Tibial nerve (tissue), 4 donors: Measurements from ENCODE around the gene MAPKAPK5. TPM values are rescaled to one million over a fixed set of nuclear protein-coding genes. Genes with fewer than 3 reads are reported as not detected.

Experiments
- DNase-seq, 2 donors: peaks; one replicate each; pipeline ENCODE4 v3.0.0-alpha.2; 2019; ENCODE audit warnings: low spot score in 2 of 2
- H3K27ac ChIP-seq, 4 donors: fragments of 200-600 bp; sonication (generic) in 3 of 4; one replicate each; pipeline ENCODE4 v1.5.1; 2017 to 2019; ENCODE audit warnings: mild to moderate bottlenecking in 1 of 4
- H3K27me3 ChIP-seq, 2 donors: fragments of 200-600 bp; sonication (generic) in 1 of 2; one replicate each; pipeline versions ENCODE4 v1.5.1 to v1.6.0; 2017 to 2019
- H3K36me3 ChIP-seq, 3 donors: fragments of 200-600 bp; sonication (generic); one replicate each; pipeline ENCODE4 v1.5.1; 2018 to 2019
- H3K4me1 ChIP-seq, 4 donors: fragments of 200-600 bp; sonication (generic) in 3 of 4; one replicate each; pipeline ENCODE4 v1.5.1; 2017 to 2019
- H3K4me3 ChIP-seq, 4 donors: fragments of 200-600 bp; sonication (generic) in 3 of 4; one replicate each; pipeline ENCODE4 v1.5.1; 2017 to 2019; ENCODE audit warnings: mild to moderate bottlenecking in 1 of 4, moderate library complexity in 1 of 4
- H3K9me3 ChIP-seq, 4 donors: fragments of 200-600 bp; sonication (generic) in 3 of 4; one replicate each; pipeline ENCODE4 v1.5.1; 2017 to 2019
- EP300 ChIP-seq, 2 donors: sonication (generic); formaldehyde crosslinking; IDR thresholded peaks; one replicate each; pipeline ENCODE4 v1.6.1; 2017; ENCODE audit warnings: antibody characterized with exemption in 2 of 2, mild to moderate bottlenecking in 1 of 2
- POLR2A ChIP-seq, 2 donors: fragments of 450-650 bp; IDR thresholded peaks; one replicate each; pipeline ENCODE4 v1.6.1; 2017; ENCODE audit warnings: antibody characterized with exemption in 2 of 2, mild to moderate bottlenecking in 2 of 2, moderate library complexity in 2 of 2
- WGBS, 2 donors: methylation state at CpG; one replicate each; pipeline ENCODE4 v1.1.5; 2018; 5-methylcytosine and 5-hydroxymethylcytosine counted together
- total RNA-seq, 4 donors: library from RNA; depleted of rRNA; stranded (reverse); fragments of >200 nt; gene quantifications; one replicate each; pipeline ENCODE4 v1.1.0, GENCODE V29; 2016
- TF ChIP-seq, protein P1 (sequence below), 5 experiments: fragments of 200-600 bp in 3 of 5; fragments of 450-650 bp in 2 of 5; sonication (generic) in 3 of 5; IDR thresholded peaks; one replicate each; pipeline ENCODE4 v1.5.1; 2016 to 2019; ENCODE audit warnings: antibody characterized with exemption in 5 of 5, mild to moderate bottlenecking in 3 of 5, moderate library complexity in 2 of 5

MAPKAPK5 gene
- total RNA-seq, 4 donors from 2014 or later: 36.1 to 65.1 (median 44.7) TPM

GRCh38 chr12:111925171-111925570 lies 83.1 kb downstream of the MAPKAPK5 start:
- no peaks in the 10 kb centered on the region for H3K9me3 ChIP-seq
- no peak for TF ChIP-seq POLR2A (IDR thresholded peaks at IDR 0.05)
- TF ChIP-seq, protein P1, sequence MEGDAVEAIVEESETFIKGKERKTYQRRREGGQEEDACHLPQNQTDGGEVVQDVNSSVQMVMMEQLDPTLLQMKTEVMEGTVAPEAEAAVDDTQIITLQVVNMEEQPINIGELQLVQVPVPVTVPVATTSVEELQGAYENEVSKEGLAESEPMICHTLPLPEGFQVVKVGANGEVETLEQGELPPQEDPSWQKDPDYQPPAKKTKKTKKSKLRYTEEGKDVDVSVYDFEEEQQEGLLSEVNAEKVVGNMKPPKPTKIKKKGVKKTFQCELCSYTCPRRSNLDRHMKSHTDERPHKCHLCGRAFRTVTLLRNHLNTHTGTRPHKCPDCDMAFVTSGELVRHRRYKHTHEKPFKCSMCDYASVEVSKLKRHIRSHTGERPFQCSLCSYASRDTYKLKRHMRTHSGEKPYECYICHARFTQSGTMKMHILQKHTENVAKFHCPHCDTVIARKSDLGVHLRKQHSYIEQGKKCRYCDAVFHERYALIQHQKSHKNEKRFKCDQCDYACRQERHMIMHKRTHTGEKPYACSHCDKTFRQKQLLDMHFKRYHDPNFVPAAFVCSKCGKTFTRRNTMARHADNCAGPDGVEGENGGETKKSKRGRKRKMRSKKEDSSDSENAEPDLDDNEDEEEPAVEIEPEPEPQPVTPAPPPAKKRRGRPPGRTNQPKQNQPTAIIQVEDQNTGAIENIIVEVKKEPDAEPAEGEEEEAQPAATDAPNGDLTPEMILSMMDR (IDR thresholded peaks at IDR 0.05): no peak
- TF ChIP-seq EP300 (IDR thresholded peaks at IDR 0.05): no peak
- WGBS, 2 donors: 85 to 94% methylated on average over 3 of the region's 3 CpGs

GRCh38 chr12:111926631-111927030 lies 84.6 kb downstream of the MAPKAPK5 start:
- no peak for TF ChIP-seq EP300 (IDR thresholded peaks at IDR 0.05)
- TF ChIP-seq POLR2A (IDR thresholded peaks at IDR 0.05): no peak
- TF ChIP-seq, protein P1 (IDR thresholded peaks at IDR 0.05): no peak
- DNase-seq: no peak
- Histone ChIP-seq H3K36me3 (peaks cover 0 to 10% (median 0%) of the 10 kb centered on the region in 3 donors), H3K9me3 (no peaks in the 10 kb centered on the region), H3K27me3 (no peaks in the 10 kb centered on the region), H3K27ac (no peak overlapping the region), H3K4me3 (no peak overlapping the region), H3K4me1 (no peaks in the 10 kb centered on the region)
- 96 to 98% methylated on average over 2 of the region's 2 CpGs for WGBS, 2 donors

More at GRCh38 chr12:111925171-111925570, 83.1 kb downstream of the MAPKAPK5 start:
- no peak for DNase-seq
- no peak overlapping the region for H3K27ac ChIP-seq
- no peaks in the 10 kb centered on the region for H3K36me3 ChIP-seq
- no peak overlapping the region for H3K4me3 ChIP-seq
- H3K4me1 ChIP-seq: no peaks in the 10 kb centered on the region
- H3K27me3 ChIP-seq: no peaks in the 10 kb centered on the region

DNA sequence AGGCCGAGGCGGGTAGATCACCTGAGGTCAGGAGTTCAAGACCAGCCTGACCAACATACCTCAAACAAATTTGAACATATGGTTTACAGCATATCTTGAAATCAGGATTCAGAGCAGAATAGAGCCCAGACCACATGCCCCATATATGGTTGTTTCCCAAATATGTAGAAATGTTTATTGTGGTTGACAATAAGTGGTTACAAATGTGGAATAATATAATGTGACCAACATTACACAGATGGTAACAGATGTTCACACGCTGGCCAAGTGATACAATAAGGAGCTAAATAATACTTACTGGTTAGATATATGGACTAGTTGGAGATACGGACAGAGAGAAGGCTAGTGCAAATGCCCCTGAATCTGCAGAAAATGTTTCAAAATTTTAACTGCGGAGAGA lies 85.3 kb downstream of the MAPKAPK5 start:
- Histone ChIP-seq H3K36me3 (peaks cover 0 to 15% (median 0%) of the 10 kb centered on the region in 3 donors), H3K4me1 (no peaks in the 10 kb centered on the region), H3K9me3 (no peaks in the 10 kb centered on the region), H3K27me3 (no peaks in the 10 kb centered on the region), H3K27ac (no peak overlapping the region), H3K4me3 (no peak overlapping the region)
- WGBS, 2 donors: 90 to 94% methylated on average over 5 of the region's 5 CpGs
- TF ChIP-seq EP300 (IDR thresholded peaks at IDR 0.05): no peak
- no peak for TF ChIP-seq POLR2A (IDR thresholded peaks at IDR 0.05)
- TF ChIP-seq, protein P1 (IDR thresholded peaks at IDR 0.05): no peak
- no peak for DNase-seq

DNA sequence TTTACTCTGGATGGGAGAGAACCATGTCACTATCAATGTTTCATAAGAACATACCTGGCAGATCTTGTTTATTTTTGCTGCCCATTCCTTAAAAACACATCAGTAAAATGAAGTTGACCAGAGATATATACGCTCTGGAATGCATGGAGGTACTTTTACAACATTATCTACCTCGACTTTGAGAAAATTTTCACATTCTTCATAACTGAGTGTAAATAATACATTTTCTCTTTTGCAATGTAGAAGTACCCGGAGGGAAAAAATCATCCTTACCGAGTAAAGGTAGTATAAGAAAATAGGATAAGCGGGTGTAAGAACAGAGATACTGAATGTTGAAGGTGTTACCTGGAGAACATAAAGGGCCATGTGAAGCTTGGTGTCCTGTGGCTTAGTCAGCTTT lies 90.2 kb downstream of the MAPKAPK5 start:
- Histone ChIP-seq H3K4me3 (no peak overlapping the region), H3K36me3 (peaks cover 0 to 29% (median 0%) of the 10 kb centered on the region in 3 donors), H3K27ac (no peak overlapping the region), H3K9me3 (no peaks in the 10 kb centered on the region), H3K4me1 (no peaks in the 10 kb centered on the region), H3K27me3 (no peaks in the 10 kb centered on the region)
- 92 to 94% methylated on average over 5 of the region's 5 CpGs for WGBS, 2 donors
- DNase-seq: no peak
- TF ChIP-seq POLR2A (IDR thresholded peaks at IDR 0.05) (no peak), EP300 (IDR thresholded peaks at IDR 0.05) (no peak)
- TF ChIP-seq, protein P1 (IDR thresholded peaks at IDR 0.05): no peak

DNA sequence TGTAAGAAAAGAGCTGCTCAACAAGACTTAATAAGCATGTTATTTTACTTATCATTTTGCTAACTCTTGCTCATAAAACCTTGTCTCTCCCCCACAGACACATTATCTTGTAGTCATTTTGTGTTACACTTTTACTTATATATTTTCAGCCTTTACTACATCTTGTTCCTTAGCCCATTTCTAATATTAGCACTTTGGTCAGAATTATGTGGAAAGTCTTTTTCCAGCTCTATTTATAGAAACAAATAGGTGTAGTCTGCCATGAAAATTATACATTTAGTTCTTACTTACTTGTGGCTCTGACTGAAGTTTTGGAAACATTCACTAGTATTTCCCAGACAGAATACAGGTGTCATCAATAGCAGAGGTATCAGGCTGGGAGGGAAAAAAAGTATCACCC lies 94.8 kb downstream of the MAPKAPK5 start:
- Histone ChIP-seq H3K9me3 (peaks cover 0 to 4% (median 0%) of the 10 kb centered on the region in 4 donors), H3K4me3 (no peak overlapping the region), H3K36me3 (peaks cover 0 to 17% (median 0%) of the 10 kb centered on the region in 3 donors), H3K27ac (no peak overlapping the region), H3K27me3 (no peaks in the 10 kb centered on the region), H3K4me1 (no peaks in the 10 kb centered on the region)
- TF ChIP-seq EP300 (IDR thresholded peaks at IDR 0.05) (no peak), POLR2A (IDR thresholded peaks at IDR 0.05) (no peak)
- TF ChIP-seq, protein P1 (IDR thresholded peaks at IDR 0.05): no peak
- DNase-seq: no peak
